GM21381 (cell line): ENCODE measurements around the gene KCNQ1OT1.

Source experiments
- ATAC-seq: cut with Tn5 transposase; IDR thresholded peaks from one replicate; pipeline ENCODE4 v1.9.1; 2021; ENCODE audit warnings: mild to moderate bottlenecking, moderate library complexity; ENCODE audit not compliant: unreplicated experiment

KCNQ1OT1 gene

GRCh38 chr11:2612884-2613571, 86.8 kb downstream of the KCNQ1OT1 start:
- ATAC-seq: no peak

- no peak for ATAC-seq
These were observed 90.4 kb downstream of the KCNQ1OT1 start for GRCh38 chr11:2609345-2609744.

GRCh38 chr11:2599561-2600189, 100.1 kb downstream of the KCNQ1OT1 start:
- no peak for ATAC-seq

GRCh38 chr11:2595204-2595603, 104.6 kb downstream of the KCNQ1OT1 start:
- no peak for ATAC-seq

DNA sequence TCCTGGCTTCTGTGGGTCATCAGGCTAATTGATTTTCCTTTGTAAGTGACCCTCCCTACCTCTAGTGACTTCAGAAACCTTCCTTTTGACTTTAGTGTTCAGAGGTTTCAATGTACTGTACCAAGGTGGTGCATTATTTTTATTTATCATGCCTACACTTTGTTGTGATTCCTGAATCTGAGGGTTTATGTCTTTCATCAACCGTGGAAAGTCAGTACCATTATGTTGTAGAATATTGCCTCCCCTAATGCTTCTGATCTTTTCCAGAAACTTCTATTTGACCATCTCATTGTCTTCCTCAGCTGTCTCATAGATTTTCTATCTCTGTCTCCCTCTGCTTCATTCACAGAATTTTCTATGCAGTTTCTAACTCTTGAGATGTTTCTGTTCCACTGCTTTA, 105.5 kb downstream of the KCNQ1OT1 start:
- ATAC-seq: no peak

DNA sequence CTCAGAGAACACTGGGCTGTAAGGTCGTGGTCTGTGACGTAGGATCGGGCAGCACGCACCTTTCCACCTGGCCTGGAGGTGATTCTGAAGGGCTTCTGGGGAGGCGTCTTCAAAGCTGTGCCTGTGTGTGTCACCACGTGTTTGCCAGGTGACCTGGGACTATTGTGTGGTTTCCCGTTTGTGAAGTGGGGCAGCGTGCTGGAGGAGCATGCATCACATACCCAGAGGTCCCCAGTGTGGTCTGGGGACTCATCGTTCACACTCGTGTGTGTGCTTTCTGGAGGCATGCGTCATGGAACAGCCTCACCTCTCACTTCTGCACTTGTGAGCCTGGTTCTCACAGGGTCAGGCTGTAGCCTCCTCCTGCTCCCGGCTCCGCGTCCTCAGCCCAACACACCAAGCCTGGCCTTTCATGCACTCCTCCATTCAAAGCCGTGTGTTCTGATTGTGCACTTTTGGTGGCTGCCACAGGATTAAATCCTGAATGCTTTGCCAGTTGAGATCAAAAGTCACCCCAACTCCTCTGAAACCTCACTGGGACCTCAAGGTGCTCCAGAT, 106.3 kb downstream of the KCNQ1OT1 start:
- ATAC-seq: no peak

DNA sequence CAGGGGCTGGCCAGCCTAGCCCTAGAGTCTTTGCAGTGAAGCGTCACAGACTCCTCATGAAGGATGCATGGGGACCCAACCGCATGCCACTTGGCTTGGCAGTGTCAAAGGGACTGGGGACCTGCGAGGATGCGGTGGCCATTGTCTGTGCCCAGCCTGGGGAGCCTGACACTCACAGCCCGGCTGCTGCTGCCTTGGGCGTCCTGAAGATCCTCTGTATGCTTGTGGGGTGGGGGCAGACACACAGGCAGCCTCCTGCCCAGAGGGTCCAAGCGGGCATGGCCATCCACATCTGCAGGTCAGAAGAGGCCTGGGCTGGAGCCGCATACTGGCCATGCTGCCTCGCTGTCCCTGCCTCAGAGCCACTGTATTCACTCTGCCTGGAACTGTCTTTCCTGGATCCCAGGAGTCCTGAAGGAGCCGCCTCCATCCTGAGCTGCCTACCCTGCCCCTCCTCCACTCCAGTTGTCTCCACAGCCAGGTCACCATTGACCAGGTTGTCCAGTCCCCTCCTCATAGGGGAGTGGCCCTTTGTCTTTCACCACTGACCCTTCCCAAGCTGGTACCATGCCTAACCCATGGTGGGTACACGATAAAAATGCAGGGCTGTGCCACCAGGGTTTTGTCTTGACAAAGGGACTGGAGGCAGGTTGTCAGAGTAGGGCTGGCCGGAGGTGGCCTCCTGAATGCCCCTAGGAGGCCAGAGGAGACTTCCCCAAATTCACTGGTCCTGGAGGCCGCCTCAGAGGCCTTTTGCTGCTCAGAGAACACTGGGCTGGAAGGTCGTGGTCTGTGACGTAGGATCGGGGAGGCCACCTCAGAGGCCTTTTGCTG, 107.0 kb downstream of the KCNQ1OT1 start:
- ATAC-seq: no peak

- no peak for ATAC-seq
These were observed 108.0 kb downstream of the KCNQ1OT1 start for GRCh38 chr11:2591805-2592204.

DNA sequence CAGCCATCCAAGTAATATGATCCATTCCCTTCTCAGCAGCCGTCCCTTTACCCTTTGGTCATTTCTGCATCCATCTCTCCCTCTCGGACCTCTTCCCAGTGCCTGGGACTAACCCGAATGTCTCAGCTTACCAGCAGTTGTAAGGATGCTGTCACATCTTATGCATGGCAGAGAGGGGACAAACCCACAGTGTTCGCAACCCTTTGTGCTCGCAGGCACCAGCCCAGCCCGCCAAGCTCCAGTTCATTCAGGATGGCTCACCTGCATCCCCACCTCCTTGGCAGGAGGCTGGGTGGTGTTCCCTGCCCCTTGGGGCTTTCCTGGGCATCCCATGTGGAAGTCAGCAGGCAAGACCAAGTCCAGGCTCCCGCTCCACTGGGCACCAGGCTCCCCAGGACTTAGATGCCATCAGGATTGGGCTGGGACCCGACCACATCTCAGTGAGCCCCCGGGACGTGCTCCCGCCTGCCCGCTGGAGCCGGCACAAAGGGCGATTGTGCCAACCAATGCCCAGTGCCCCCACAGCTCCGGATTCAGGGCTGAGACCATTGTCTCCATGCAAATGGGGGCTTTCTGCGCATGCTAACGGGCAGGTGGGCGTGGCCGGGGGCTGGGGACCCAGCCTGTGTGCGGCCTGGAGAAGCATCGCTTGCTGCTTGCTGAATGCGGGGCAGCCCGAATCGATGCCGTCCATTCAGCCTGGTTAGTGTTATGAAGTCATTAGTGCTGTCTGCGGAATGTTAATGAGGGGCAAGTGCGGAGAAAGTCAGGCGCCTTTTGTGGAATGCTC, 108.6 kb downstream of the KCNQ1OT1 start:
- no peak for ATAC-seq

GRCh38 chr11:2590131-2590964, 109.4 kb downstream of the KCNQ1OT1 start:
- no peak for ATAC-seq

GRCh38 chr11:2589538-2589934, 110.3 kb downstream of the KCNQ1OT1 start:
- ATAC-seq: no peak

GRCh38 chr11:2588809-2589537, 110.8 kb downstream of the KCNQ1OT1 start:
- ATAC-seq: no peak

DNA sequence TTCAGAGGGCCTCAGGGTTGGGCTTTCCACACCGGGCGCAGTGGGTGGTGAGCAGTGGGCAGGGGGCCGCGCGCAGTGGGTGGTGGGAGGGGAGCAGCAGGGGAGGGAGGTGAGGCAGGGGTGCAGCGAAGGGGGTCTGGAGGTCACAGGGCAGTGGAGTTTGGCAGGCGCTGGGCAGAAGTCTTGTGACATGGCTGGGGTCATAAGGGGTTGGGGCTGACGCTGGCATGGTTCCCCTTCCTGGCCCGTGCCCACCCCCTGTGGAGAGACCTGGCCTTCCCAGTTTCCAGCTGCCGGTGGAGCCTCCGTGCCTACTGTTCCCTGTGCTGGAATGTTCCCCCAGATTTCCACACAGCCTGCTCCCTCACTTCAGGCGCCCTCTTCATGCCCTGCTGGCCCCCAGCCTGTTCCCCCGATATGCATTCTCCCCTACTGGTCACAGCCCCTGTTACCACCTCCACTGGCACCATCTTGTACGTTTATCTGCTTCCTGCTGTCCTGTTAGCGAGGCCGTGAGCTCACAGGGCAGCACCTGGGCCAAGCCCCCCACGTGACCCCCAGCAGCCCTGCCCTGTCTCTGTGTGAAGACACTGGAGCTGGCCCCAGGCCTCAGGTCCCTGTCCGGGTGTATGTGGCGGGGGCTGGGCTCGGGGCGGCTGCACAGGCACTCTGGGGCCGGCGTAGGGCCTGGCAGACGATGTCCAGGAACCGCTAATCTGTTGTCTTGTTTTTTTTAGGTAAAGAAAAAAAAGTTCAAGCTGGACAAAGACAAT, 111.6 kb downstream of the KCNQ1OT1 start:
- no peak for ATAC-seq

DNA sequence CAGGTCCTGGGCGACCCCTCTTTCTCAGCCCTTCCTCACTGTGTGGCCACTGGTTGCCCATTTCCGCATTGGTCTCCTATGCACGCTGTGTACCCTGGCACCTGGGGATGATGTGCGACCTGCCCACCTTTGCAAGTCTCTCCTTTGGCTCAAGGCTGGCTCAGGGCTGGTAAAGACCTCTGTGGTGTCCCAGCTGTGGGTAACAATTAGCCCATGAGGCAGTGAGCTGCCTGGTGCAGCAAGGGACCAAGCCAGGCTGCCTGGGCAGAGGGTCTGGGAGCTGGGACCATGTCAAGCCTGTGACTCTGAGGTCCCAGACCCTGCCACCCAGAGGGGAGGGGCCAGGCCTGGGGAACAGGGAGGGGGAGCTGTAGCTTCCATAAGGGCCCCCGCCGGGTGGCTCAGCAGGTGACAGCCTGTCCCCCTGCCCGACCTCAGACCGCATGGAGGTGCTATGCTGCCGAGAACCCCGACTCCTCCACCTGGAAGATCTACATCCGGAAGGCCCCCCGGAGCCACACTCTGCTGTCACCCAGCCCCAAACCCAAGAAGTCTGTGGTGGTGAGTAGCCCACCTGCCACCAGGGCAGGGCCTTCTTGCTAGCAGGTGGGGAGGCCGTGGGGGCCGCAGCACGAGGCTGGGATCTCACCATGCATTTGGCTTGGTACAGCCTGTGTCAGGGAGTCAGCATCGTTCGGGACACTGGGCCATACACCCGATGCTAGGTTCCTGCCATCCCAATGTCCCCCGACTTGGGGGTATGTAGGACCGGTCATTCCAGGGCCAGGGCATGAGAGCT, 112.5 kb downstream of the KCNQ1OT1 start:
- no peak for ATAC-seq

GRCh38 chr11:2586793-2587131, 113.0 kb downstream of the KCNQ1OT1 start:
- no peak for ATAC-seq

- no peak for ATAC-seq
These were observed 113.6 kb downstream of the KCNQ1OT1 start for GRCh38 chr11:2586087-2586792.

- no peak for ATAC-seq
These were observed 114.2 kb downstream of the KCNQ1OT1 start for GRCh38 chr11:2585566-2586086.
